A375 (cell line): ENCODE results near the gene MYH8. TPM values are rescaled to one million over a fixed set of nuclear protein-coding genes. Genes with fewer than 3 reads are reported as not detected.

ENCODE experiments used
- total RNA-seq: library from RNA; depleted of rRNA; stranded (reverse); fragments of >200 nt; shearing (Covaris generic); gene quantifications from 2 replicates; pipeline ENCODE4 v1.2.3, GENCODE V29; 2014; rRNA removed

The MYH8 gene
- total RNA-seq: not detected in 2 replicates

DNA sequence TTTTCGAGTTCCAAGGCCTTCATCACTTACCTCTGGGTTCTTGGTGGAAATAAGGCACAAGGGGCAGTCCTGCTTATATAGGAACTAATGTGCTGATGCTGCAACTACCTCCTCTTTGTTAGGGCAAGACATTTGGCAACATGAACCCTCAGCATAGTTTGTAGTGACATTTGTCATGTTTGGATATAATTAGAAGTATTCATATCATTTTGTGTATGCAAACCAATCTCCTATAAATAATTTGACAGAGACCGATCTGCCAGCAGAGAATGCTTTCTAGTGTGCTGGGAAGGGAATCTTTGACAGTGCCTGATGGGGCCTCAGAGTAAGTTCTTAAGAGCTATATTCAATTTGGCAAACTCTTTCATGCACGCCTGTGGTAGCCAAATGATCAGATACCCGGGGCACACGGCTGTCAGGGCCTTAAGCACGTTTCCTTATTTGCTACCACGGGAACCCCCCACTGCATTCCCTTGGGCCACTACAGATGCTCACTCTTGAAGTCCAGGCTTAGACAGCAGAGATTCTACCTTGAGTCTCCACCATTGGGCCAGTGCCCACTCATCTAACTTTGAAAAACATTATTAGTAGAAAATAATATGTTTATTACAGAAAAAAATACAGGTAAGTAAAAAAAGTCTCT, at the start of gene MYH8:
Gene MYH8 (minus strand): TSS at position 51 of the 643 bp plus-strand sequence. CDS start 1,723 bp downstream, outside the sequence.

DNA sequence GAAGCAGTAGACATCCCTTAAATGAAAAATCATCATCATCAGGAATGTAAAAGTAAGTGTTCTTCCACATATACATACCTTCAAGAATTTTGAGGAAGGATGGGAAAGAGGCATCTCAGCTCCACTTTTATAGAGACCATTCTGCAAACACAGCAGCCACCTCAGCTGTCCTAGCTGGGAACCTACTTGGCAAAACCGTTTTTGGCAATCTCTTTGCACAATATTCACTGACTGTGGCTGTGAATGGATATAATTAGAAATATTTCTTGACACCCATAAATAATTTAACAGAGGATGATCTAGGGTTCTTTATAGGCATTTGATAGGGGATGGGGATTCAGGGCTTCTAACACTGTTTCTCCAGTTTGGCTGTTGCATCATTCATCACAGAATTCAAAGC, 47.7 kb upstream of the MYH8 start, which contains the start of gene MYH4:
Gene MYH4 (minus strand): TSS at position 101 of the 400 bp plus-strand sequence. CDS start 2,814 bp downstream, outside the sequence.

GRCh38 chr17:10372906-10373305, 48.8 kb downstream of the MYH8 start, which contains the start of gene MYH13:
Gene MYH13, minus strand, starts transcription at chr17:10373006. Its CDS starts 8,476 bp downstream, at chr17:10364530.

Other genes with a start within 250 kb of the MYH8 start
- gene GAS7, start 223.3 kb downstream of the MYH8 start, total RNA-seq: 64.2 and 75.4 TPM in 2 replicates
- gene MYH13, start 48.9 kb downstream of the MYH8 start, total RNA-seq: not detected in 2 replicates
- gene MYH4, start 47.6 kb upstream of the MYH8 start, total RNA-seq: under 0.01 TPM in 1 of 2 replicates, not detected in the other
- gene MYH1, start 96.6 kb upstream of the MYH8 start, total RNA-seq: not detected in 2 replicates
- gene MYH2, start 127.7 kb upstream of the MYH8 start, total RNA-seq: not detected in 2 replicates
- gene MYH3, start 235.4 kb upstream of the MYH8 start, total RNA-seq: 0.98 and 1.4 TPM in 2 replicates